GM21390 (cell line): ENCODE data around the gene PPP4R4.
"Not testable (repeated sequence)": the region's sequence is repeated elsewhere in the genome, so short reads cannot be mapped to it uniquely, and the experiment has no call there.

Experiments used
- ATAC-seq: cut with Tn5 transposase; IDR thresholded peaks from one replicate; pipeline ENCODE4 v1.9.1; 2021; ENCODE audit not compliant: unreplicated experiment

PPP4R4 gene

GRCh38 chr14:94175747-94176146 lies 1.6 kb downstream of the PPP4R4 start:
- no peak for ATAC-seq

- ATAC-seq, result no peak
Measured at GRCh38 chr14:94176808-94177207, 2.7 kb downstream of the PPP4R4 start.

- ATAC-seq, result no peak
Measured at GRCh38 chr14:94177806-94178205, 3.7 kb downstream of the PPP4R4 start.

GRCh38 chr14:94179244-94179643 lies 5.1 kb downstream of the PPP4R4 start:
- ATAC-seq, result no peak

GRCh38 chr14:94180655-94181271 lies 6.6 kb downstream of the PPP4R4 start:
- ATAC-seq, result peak; percentile 91

GRCh38 chr14:94181835-94182234 lies 7.7 kb downstream of the PPP4R4 start:
- ATAC-seq, result no peak

GRCh38 chr14:94192536-94192935 lies 18.4 kb downstream of the PPP4R4 start:
- ATAC-seq, result no peak

GRCh38 chr14:94193776-94194175 lies 19.7 kb downstream of the PPP4R4 start:
- ATAC-seq, result no peak

- ATAC-seq, result no peak
Measured at GRCh38 chr14:94196057-94196456, 21.9 kb downstream of the PPP4R4 start.

- no peak for ATAC-seq
Measured at GRCh38 chr14:94203473-94204210, 29.5 kb downstream of the PPP4R4 start.

GRCh38 chr14:94213021-94213420 lies 38.9 kb downstream of the PPP4R4 start:
- no peak for ATAC-seq

GRCh38 chr14:94213741-94214140 lies 39.6 kb downstream of the PPP4R4 start:
- ATAC-seq, result no peak

GRCh38 chr14:94217116-94217515 lies 43.0 kb downstream of the PPP4R4 start:
- ATAC-seq, result no peak

GRCh38 chr14:94218198-94218886 lies 44.2 kb downstream of the PPP4R4 start:
- ATAC-seq, result not testable (repeated sequence)

GRCh38 chr14:94224040-94224439 lies 49.9 kb downstream of the PPP4R4 start:
- no peak for ATAC-seq

GRCh38 chr14:94225460-94226378 lies 51.6 kb downstream of the PPP4R4 start:
- ATAC-seq, result no peak

- ATAC-seq, result no peak
Measured at GRCh38 chr14:94227029-94227428, 52.9 kb downstream of the PPP4R4 start.

GRCh38 chr14:94237046-94237445 lies 62.9 kb downstream of the PPP4R4 start:
- no peak for ATAC-seq

- no peak for ATAC-seq
Measured at GRCh38 chr14:94237983-94238382, 63.9 kb downstream of the PPP4R4 start.

GRCh38 chr14:94239406-94239805 lies 65.3 kb downstream of the PPP4R4 start:
- no peak for ATAC-seq

GRCh38 chr14:94244182-94244581 lies 70.1 kb downstream of the PPP4R4 start:
- ATAC-seq, result no peak
